IPS-18c (cell line): ENCODE results near the gene DHRS1.
"Not testable (repeated sequence)": the region's sequence is repeated elsewhere in the genome, so short reads cannot be mapped to it uniquely, and the experiment has no call there.

Source experiments
- H3K4me3 ChIP-seq: 2 replicates; pipeline ENCODE4 v1.7.0; 2013; ENCODE audit warnings: low read depth, mild to moderate bottlenecking, low read length, moderate library complexity; ENCODE audit not compliant: insufficient read depth
- H3K9me3 ChIP-seq: one replicate; pipeline ENCODE4 v1.6.1; 2013; ENCODE audit warnings: mild to moderate bottlenecking, low read length, moderate library complexity; ENCODE audit not compliant: control insufficient read depth, insufficient read depth

DHRS1 gene

GRCh38 chr14:24330973-24331674, 31.5 kb upstream of the DHRS1 start:
- Histone ChIP-seq H3K4me3 (no peak overlapping the region), H3K9me3 (no peaks in the 10 kb centered on the region)

GRCh38 chr14:24329736-24330135, 30.2 kb upstream of the DHRS1 start:
- Histone ChIP-seq H3K9me3 (no peaks in the 10 kb centered on the region), H3K4me3 (no peak overlapping the region)

- Histone ChIP-seq H3K9me3 (no peaks in the 10 kb centered on the region), H3K4me3 (no peak overlapping the region)
These were observed 29.6 kb upstream of the DHRS1 start for GRCh38 chr14:24329073-24329663.

GRCh38 chr14:24327914-24328313, 28.3 kb upstream of the DHRS1 start:
- not testable (repeated sequence) for H3K9me3 ChIP-seq, H3K4me3 ChIP-seq

DNA sequence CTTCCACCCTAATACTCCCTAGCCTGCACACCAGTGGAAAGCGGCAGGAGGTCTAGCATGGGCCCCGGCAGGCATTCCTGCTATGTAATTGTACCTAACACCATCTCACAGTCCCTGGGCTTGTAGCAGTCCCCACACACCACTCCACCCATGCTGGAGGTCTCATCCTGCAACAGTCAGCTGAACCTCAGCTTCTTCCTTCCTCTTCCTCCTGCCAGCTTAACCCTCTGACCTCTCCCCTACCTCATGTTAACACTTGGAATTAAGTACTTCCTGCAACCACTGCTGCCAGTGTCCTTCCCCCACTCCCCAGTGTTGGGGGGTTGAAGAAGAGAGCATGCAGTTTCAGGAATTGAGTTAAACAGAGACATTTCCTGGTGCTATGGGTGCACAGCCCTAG, 27.7 kb upstream of the DHRS1 start:
- no peaks in the 10 kb centered on the region for H3K9me3 ChIP-seq
- H3K4me3 ChIP-seq: no peak overlapping the region

DNA sequence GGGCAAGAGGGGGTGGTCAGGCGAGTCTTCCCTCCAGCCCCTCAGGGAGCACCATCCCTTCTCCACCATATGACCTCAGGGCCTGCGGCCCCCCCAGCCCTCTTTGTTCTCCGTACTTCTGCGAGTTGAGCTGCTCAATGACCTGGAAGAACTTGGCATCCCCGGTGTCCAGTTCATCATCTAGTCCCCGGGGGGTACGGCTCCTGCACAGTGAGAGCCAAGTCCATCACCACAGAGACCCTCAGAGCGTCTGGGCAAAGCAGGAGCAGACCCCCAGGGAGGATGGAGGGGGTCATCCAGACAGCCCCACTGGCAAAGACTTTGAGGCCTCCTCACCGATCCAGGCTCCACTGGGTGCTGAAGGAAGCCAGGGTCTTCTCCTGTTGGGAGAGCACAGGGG, 26.4 kb upstream of the DHRS1 start:
- no peak overlapping the region for H3K4me3 ChIP-seq
- H3K9me3 ChIP-seq: no peaks in the 10 kb centered on the region

- Histone ChIP-seq H3K4me3 (no peak overlapping the region), H3K9me3 (no peaks in the 10 kb centered on the region)
These were observed 25.5 kb upstream of the DHRS1 start for GRCh38 chr14:24325041-24325530.

GRCh38 chr14:24324024-24324423, 24.4 kb upstream of the DHRS1 start:
- H3K9me3 ChIP-seq: no peaks in the 10 kb centered on the region
- no peak overlapping the region for H3K4me3 ChIP-seq

DNA sequence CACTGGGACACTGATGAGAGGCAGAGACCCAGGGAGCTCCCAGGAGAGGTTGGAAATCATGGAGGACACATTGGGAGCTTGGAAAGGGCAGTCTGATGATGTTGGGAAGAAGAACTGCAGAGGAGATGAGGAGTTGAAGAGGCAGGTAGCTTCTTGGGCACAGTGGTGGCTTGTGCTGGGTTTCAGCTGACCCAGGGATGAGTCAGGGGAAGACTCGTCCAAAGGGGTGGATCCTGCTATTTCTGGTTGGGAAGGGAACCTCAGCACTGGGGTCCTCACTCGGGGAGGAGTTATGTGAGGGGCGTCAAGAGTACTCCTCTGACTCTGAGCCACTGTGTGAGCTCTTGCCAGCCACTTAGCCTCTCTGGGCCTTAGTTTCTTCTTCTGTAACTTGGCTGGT, 23.8 kb upstream of the DHRS1 start:
- Histone ChIP-seq H3K9me3 (no peaks in the 10 kb centered on the region), H3K4me3 (no peak overlapping the region)

DNA sequence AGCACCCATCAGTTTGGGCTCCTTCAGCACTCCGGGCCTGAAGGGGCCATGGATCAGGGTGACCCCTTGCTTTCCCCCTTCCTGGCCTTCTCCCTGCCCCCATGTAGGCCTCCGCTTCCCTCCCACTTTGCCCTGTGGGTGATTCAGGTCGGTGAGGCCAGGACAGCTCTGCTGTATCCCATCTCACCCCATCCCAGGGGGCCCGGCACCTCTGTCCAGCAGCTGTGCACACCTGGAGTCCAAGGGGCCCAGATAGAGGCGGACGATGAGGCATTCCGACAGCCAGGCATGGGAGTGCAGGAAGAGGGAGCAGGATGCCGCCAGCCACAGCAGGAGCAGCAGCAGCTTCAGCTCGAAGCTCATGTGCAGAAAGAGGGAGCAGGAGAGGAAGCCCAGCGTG, 23.1 kb upstream of the DHRS1 start:
- no peak overlapping the region for H3K4me3 ChIP-seq
- no peaks in the 10 kb centered on the region for H3K9me3 ChIP-seq

DNA sequence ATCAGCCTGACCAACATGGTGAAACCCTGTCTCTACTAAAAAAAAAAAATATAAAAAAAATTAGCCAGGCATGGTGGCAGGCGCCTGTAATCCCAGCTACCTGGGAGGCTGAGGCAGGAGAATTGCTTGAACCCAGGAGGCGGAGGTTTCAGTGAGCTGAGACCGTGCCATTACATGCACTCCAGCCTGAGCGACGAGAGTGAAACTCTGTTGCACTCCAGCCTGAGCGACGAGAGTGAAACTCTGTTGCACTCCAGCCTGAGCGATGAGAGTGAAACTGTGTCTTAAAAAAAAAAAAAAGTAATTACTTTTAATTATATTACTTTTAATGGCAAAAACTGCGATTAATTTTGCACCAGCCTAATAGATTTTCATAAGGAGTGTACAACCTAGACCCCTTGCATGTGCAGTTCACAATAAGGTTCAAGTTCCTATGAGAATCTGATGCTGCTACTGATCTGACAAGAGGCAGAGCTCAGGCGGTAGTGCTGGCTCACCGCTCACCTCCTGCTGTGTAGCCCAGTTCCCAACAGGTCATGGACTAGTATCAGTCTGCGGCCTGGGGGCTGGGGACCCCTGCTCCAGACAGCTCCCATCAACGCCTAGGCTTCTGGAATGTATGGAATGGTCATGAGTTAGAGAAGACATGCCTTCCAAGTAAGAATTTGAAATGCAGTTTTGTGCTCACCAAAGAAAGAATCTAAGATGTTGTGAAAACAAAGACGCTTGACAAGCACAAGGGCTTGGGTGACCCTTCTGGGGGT, 21.8 kb upstream of the DHRS1 start:
- H3K9me3 ChIP-seq: no peaks in the 10 kb centered on the region
- no peak overlapping the region for H3K4me3 ChIP-seq

- H3K9me3 ChIP-seq: no peaks in the 10 kb centered on the region
- no peak overlapping the region for H3K4me3 ChIP-seq
These were observed 17.8 kb upstream of the DHRS1 start for GRCh38 chr14:24317141-24317928.

DNA sequence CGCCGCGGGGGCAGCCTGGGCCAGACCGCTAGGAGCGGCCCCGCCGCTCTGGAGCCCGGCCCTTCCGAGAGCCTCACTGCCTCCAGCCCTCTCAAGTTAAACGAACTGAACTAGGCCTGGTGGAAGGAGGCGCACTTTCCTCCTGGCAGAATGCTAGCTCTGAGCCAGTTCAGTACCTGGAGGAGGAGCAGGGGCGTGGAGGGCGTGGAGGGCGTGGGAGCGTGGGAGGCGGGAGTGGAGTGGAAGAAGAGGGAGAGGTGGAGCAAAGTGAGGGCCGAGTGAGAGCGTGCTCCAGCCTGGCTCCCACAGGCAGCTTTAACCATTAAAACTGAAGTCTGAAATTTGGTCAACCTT, 17.0 kb upstream of the DHRS1 start:
- no peaks in the 10 kb centered on the region for H3K9me3 ChIP-seq
- no peak overlapping the region for H3K4me3 ChIP-seq

DNA sequence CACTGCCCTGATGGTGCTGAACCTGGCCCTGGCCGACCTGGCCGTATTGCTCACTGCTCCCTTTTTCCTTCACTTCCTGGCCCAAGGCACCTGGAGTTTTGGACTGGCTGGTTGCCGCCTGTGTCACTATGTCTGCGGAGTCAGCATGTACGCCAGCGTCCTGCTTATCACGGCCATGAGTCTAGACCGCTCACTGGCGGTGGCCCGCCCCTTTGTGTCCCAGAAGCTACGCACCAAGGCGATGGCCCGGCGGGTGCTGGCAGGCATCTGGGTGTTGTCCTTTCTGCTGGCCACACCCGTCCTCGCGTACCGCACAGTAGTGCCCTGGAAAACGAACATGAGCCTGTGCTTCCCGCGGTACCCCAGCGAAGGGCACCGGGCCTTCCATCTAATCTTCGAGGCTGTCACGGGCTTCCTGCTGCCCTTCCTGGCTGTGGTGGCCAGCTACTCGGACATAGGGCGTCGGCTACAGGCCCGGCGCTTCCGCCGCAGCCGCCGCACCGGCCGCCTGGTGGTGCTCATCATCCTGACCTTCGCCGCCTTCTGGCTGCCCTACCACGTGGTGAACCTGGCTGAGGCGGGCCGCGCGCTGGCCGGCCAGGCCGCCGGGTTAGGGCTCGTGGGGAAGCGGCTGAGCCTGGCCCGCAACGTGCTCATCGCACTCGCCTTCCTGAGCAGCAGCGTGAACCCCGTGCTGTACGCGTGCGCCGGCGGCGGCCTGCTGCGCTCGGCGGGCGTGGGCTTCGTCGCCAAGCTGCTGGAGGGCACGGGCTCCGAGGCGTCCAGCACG, 16.4 kb upstream of the DHRS1 start:
- Histone ChIP-seq H3K4me3 (no peak overlapping the region), H3K9me3 (no peaks in the 10 kb centered on the region)

DNA sequence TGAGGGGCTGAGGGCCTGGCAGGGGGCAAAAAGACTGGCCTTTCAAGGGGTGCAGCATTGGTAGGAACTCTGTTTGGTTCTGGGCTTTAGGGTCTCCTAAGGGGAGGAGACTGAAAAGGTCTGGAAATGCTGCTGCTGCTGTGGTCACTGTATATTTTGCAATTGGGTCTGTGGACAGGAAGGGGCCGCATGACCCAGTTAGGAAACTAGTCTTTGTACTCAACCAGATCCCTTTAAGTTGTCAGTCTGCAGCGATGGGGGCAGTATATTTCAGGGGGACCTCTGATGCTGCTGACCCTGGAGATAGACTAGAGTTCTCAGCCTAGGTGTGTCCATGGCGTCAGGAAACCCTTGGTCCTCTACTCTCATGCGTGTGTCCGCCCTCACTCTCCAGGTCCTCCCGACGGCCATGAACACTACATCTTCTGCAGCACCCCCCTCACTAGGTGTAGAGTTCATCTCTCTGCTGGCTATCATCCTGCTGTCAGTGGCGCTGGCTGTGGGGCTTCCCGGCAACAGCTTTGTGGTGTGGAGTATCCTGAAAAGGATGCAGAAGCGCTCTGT, 15.7 kb upstream of the DHRS1 start:
- H3K4me3 ChIP-seq: no peak overlapping the region
- no peaks in the 10 kb centered on the region for H3K9me3 ChIP-seq

DNA sequence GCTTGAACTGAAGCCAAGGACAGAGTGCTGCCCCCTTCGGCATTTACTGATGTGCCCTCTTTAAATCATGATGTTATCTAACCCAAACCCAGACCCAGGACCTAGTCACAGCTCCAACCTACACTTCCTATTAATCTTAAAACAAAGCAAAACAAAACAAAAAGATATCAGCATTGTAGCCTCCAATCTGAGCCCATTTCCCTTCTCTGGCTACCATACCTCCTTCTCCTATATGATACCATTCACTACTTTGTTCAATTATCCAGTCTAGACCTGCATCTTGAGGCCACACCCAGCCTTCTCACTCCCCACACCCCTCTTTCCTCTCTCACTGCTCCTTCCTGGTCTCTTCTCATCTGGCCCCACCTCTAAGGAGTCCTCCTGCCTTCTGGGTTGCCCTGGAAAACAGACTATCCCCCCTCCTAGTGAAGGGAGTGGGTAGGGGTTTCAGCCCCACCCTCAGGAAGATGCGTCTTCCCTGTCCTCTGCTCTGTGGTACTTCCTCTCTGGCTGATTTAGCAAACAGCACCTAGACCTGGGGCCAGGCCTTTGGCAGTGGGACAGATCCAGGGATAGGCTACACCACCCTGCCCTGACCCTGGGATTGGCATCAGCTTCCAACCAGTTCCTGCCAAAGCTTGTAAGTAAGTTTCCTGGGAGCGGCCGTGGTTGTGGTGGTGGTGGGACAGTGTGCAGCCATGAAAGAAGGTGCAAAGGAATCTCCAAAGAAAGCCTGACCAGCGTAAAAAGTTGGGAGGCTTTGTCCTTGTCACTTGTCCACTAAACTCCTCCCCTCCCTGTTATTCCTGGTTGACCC, 15.0 kb upstream of the DHRS1 start:
- no peak overlapping the region for H3K4me3 ChIP-seq

More for the DNA sequence above, 15.0 kb upstream of the DHRS1 start:
- no peaks in the 10 kb centered on the region for H3K9me3 ChIP-seq
